Vagina (tissue), 2 donors: ENCODE results near the gene TPSG1. TPM values are rescaled to one million over a fixed set of nuclear protein-coding genes. Genes with fewer than 3 reads are reported as not detected.

Experiments used
- DNase-seq, 2 donors: peaks; one replicate each; pipeline ENCODE4 v3.0.0-alpha.2; 2017; ENCODE audit errors: extremely low spot score in 2 of 2
- H3K27ac ChIP-seq: fragments of 200-600 bp; sonication (generic); one replicate; pipeline ENCODE4 v1.5.1; 2019
- H3K27me3 ChIP-seq: fragments of 200-600 bp; sonication (generic); one replicate; pipeline ENCODE4 v1.5.1; 2019
- H3K36me3 ChIP-seq, 2 donors: fragments of 200-600 bp; sonication (generic); one replicate each; pipeline ENCODE4 v1.5.1; 2017 to 2019
- H3K4me1 ChIP-seq: fragments of 200-600 bp; sonication (generic); one replicate; pipeline ENCODE4 v1.5.1; 2019
- H3K4me3 ChIP-seq, 2 donors: fragments of 200-600 bp; sonication (generic); 1 replicate in 1 of 2; 2 replicates in 1 of 2; pipeline ENCODE4 v1.5.1; 2016 to 2019
- H3K9me3 ChIP-seq: fragments of 200-600 bp; sonication (generic); one replicate; pipeline ENCODE4 v1.5.1; 2019
- POLR2A ChIP-seq, 2 donors: fragments of 450-650 bp; IDR thresholded peaks; one replicate each; pipeline ENCODE4 v1.6.1; 2017; ENCODE audit warnings: antibody characterized with exemption in 2 of 2, mild to moderate bottlenecking in 2 of 2, moderate library complexity in 2 of 2
- POLR2AphosphoS5 ChIP-seq, 2 donors: sonication (generic); formaldehyde crosslinking; IDR thresholded peaks; one replicate each; pipeline ENCODE4 v1.9.0; 2017; ENCODE audit warnings: antibody characterized with exemption in 2 of 2, mild to moderate bottlenecking in 2 of 2, low read depth in 1 of 2; ENCODE audit not compliant: insufficient read depth in 1 of 2
- intact Hi-C: fragments of 100-400 bp; cut with DNase I; formaldehyde crosslinking; loops from one replicate; pipeline ENCODE4 v1.15.1; 2023
- total RNA-seq: library from RNA; depleted of rRNA; stranded (reverse); fragments of >200 nt; gene quantifications from one replicate; pipeline ENCODE4 v1.2.3, GENCODE V29; 2016
- TF ChIP-seq, protein P1 (sequence below), 3 experiments: fragments of 450-650 bp in 2 of 3; fragments of 200-600 bp in 1 of 3; sonication (generic) in 1 of 3; IDR thresholded peaks; one replicate each; pipeline ENCODE4 v1.5.1; 2017 to 2019; ENCODE audit warnings: antibody characterized with exemption in 3 of 3, mild to moderate bottlenecking in 2 of 3, moderate library complexity in 2 of 3

Gene TPSG1
- total RNA-seq, 1 donor from 2014 or later: not detected

DNA sequence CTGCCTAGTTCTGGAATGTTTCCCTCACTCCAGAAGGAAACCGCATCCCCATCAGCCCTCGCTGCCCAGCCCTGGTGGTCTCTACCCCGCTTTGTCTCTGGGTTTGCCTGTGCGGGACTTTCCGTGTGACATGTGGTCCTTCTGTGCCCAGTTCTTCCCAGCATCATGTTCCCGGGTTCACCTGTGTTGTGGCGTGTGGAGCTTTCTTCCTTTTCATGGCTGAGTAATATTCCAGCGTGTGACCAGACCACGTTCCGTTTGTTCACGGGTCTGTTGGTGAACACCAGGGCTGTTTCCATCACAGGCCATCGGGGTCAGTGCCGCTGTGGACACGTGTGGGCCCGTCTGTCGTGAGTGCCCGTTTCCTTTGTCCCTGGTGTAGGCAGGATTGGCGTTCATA is 40.1 kb downstream of the TPSG1 start:
- H3K36me3 ChIP-seq: no peaks in the 10 kb centered on the region
- H3K9me3 ChIP-seq: no peaks in the 10 kb centered on the region
- no peak for DNase-seq
- peaks cover 28% of the 10 kb centered on the region for H3K4me1 ChIP-seq
- no peak overlapping the region for H3K4me3 ChIP-seq
- intact Hi-C loops: no loop called here
- no peak overlapping the region for H3K27ac ChIP-seq
- no peaks in the 10 kb centered on the region for H3K27me3 ChIP-seq
- TF ChIP-seq POLR2AphosphoS5 (IDR thresholded peaks at IDR 0.05; ENCODE audit: insufficient read depth in 1 of 2, low read depth in 1 of 2) (no peak), POLR2A (IDR thresholded peaks at IDR 0.05) (no peak)
- TF ChIP-seq, protein P1, sequence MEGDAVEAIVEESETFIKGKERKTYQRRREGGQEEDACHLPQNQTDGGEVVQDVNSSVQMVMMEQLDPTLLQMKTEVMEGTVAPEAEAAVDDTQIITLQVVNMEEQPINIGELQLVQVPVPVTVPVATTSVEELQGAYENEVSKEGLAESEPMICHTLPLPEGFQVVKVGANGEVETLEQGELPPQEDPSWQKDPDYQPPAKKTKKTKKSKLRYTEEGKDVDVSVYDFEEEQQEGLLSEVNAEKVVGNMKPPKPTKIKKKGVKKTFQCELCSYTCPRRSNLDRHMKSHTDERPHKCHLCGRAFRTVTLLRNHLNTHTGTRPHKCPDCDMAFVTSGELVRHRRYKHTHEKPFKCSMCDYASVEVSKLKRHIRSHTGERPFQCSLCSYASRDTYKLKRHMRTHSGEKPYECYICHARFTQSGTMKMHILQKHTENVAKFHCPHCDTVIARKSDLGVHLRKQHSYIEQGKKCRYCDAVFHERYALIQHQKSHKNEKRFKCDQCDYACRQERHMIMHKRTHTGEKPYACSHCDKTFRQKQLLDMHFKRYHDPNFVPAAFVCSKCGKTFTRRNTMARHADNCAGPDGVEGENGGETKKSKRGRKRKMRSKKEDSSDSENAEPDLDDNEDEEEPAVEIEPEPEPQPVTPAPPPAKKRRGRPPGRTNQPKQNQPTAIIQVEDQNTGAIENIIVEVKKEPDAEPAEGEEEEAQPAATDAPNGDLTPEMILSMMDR (IDR thresholded peaks at IDR 0.05): no peak

DNA sequence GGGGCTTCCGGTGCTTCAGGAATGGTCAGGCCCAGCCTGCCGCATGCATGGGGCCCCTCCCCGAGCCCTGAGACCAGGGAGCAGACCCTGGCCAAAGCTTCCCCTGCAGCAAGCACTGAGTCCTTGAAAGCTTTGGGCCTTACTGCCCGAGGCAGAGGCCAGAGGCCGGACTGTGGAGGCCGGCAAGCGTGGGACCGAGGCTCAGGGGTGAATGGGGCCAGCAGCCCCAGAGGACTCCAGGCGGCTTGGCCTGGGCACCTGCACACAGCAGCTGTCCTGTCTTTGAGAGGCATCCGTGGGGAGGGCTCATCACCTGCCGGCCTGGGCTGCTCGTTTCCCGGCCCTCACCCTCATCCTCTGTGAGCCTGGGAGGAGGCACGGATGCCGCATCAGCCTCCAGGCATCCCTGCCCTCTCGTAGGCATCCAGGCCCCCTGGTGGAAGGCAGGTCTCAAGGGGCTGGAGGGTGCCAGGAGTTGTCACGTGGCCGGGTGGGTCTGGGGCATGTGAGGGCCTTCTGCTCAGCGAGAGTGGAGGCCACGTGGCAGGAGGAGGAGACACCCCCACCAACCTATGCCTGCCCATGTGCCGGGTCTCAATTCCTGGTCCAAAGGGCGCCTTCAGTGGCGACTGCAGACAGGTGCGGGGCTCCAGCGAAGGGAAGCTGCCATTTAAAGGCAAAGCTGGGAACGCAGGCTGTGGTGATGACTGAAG is 40.8 kb downstream of the TPSG1 start:
- no peak overlapping the region for H3K4me3 ChIP-seq
- H3K27me3 ChIP-seq: no peaks in the 10 kb centered on the region
- H3K9me3 ChIP-seq: no peaks in the 10 kb centered on the region
- H3K36me3 ChIP-seq: no peaks in the 10 kb centered on the region
- DNase-seq: no peak
- H3K4me1 ChIP-seq: peaks cover 28% of the 10 kb centered on the region
- intact Hi-C loops: no loop called here
- H3K27ac ChIP-seq: no peak overlapping the region
- TF ChIP-seq, protein P1 (IDR thresholded peaks at IDR 0.05): no peak
- TF ChIP-seq POLR2AphosphoS5 (IDR thresholded peaks at IDR 0.05; ENCODE audit: insufficient read depth in 1 of 2, low read depth in 1 of 2): no peak
- no peak for TF ChIP-seq POLR2A (IDR thresholded peaks at IDR 0.05)

GRCh38 chr16:1182950-1183907 is 41.8 kb downstream of the TPSG1 start:
- Histone ChIP-seq H3K4me3 (peak overlapping the region in 1 of 2 donors; percentile 22), H3K27me3 (no peaks in the 10 kb centered on the region), H3K36me3 (no peaks in the 10 kb centered on the region), H3K9me3 (no peaks in the 10 kb centered on the region), H3K27ac (peak overlapping the region; percentile 51), H3K4me1 (peaks cover 28% of the 10 kb centered on the region)
- TF ChIP-seq POLR2AphosphoS5 (IDR thresholded peaks at IDR 0.05; ENCODE audit: insufficient read depth in 1 of 2, low read depth in 1 of 2) (peak in 1 of 2 donors; percentile 42), POLR2A (IDR thresholded peaks at IDR 0.05) (no peak)
- TF ChIP-seq, protein P1 (IDR thresholded peaks at IDR 0.05): no peak
- intact Hi-C loops: no loop called here
- no peak for DNase-seq

- TF ChIP-seq, protein P1 (IDR thresholded peaks at IDR 0.05): no peak
- peak; percentile 39 to 67 for TF ChIP-seq POLR2AphosphoS5 (IDR thresholded peaks at IDR 0.05; ENCODE audit: insufficient read depth in 1 of 2, low read depth in 1 of 2)
- peak overlapping the region; percentile 51 for H3K27ac ChIP-seq
- peaks cover 28% of the 10 kb centered on the region for H3K4me1 ChIP-seq
- intact Hi-C loops: no loop called here
- no peaks in the 10 kb centered on the region for H3K36me3 ChIP-seq
- no peak for DNase-seq
- H3K4me3 ChIP-seq: peak overlapping the region in 1 of 2 donors; percentile 22
- H3K9me3 ChIP-seq: no peaks in the 10 kb centered on the region
- H3K27me3 ChIP-seq: no peaks in the 10 kb centered on the region
Measured at GRCh38 chr16:1182316-1182671, 42.8 kb downstream of the TPSG1 start.
